Suppressor macrophage treated with lipopolysaccharide for 4 hours (primary cell): ENCODE data around the gene TMCC3.
A peak's percentile ranks its signal among the peaks of the same experiment; 100 is the strongest.
"Not testable (repeated sequence)": the region's sequence is repeated elsewhere in the genome, so short reads cannot be mapped to it uniquely, and the experiment has no call there.

Source experiments
- DNase-seq: peaks from one replicate; pipeline ENCODE4 v3.0.0-alpha.2; 2020

Gene TMCC3

GRCh38 chr12:94631058-94631457 is 19.3 kb downstream of the TMCC3 start:
- DNase-seq, result no peak

- no peak for DNase-seq
These were observed 21.4 kb downstream of the TMCC3 start for GRCh38 chr12:94628819-94629472.

- DNase-seq, result no peak
These were observed 22.0 kb downstream of the TMCC3 start for GRCh38 chr12:94628369-94628768.

DNA sequence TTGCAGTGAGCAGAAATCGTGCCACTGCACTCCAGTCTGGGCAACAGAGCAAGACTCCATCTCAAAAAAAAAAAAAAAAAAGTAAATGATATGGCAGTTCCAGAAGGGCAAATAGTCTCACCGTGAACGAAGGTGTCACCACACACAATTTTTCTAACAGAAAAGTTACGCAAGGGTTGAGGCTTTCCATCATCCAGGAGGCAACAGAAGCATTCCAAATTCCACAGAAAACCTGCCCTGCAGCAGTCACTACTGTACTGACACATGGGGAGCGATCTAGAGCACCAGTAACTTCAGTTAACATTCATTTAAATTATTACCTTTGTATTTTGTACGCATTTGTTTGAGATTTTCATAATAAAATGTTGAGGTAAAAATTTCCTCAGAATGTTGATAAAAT is 24.8 kb downstream of the TMCC3 start:
- DNase-seq, result no peak

- DNase-seq, result no peak
These were observed 27.0 kb downstream of the TMCC3 start for GRCh38 chr12:94623161-94623920.

DNA sequence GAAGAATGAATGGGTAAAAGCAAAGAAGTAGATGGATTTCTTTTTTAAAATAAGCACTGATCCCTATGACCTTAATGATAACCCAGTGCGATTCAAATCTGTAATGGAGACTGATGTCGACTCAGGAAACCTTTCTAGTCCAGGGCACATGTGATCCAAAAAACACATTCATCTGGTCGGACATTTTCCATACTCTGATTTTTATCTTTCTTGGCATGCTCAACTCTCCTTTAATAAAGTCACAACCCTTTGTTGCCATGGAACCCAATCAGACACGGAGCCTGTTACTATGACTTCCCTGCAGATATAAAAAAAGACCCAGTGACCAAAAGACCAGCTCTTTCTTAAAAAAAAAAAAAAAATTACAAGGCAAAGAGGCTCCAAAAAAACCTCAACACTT is 27.9 kb downstream of the TMCC3 start:
- no peak for DNase-seq

DNA sequence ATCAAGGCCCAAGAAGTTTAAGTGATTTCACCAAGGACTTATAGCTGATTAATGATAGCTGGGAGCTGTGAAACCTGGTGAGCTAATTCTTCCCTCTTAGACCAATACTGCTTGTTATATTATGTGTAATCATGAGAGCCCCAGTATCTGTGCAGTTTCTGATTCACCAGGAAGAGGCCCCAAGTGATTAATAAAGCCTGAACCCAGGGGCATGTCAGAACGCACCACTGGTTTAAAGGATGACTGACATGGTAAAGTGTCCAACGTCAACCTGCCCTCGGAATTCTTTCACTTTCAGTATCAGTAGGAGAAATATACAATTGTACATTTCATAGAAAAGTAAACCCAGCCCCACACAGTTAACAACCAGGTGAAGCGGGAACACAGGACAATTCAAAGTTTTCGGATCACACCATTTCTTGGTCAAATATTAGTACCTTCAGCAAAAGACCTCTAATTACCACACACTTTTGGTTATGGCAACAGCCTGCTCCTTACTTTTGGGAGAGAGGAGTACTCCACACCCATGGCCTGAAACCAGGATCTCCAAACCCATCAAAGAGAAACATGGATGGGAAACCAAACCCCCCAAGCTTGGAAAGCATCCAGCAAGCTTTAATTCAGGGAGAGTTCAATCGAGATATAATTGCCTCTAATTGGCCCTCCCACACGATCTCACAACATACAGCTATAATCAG is 28.5 kb downstream of the TMCC3 start:
- peak; percentile 86 for DNase-seq

DNA sequence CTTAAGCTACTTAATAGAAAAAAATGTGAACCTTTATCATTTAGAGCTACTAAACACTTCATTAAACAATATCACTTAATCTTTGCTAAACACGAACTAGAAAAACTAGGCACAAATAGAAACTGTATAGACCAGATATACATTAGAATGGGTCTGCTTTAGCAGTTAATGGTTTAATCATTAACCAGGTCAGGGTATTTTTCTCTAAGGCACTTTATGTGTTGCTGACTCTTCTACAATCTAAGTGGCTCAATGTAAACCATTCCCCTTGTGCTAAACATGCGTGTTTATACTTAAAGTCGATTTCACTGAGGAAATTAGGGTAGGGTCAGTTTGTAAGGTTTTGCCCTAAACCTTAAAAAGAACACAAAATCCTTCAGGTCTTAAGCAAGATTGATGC is 29.7 kb downstream of the TMCC3 start:
- DNase-seq, result no peak

- peak; percentile 53 for DNase-seq
These were observed 31.2 kb downstream of the TMCC3 start for GRCh38 chr12:94618995-94619695.

DNA sequence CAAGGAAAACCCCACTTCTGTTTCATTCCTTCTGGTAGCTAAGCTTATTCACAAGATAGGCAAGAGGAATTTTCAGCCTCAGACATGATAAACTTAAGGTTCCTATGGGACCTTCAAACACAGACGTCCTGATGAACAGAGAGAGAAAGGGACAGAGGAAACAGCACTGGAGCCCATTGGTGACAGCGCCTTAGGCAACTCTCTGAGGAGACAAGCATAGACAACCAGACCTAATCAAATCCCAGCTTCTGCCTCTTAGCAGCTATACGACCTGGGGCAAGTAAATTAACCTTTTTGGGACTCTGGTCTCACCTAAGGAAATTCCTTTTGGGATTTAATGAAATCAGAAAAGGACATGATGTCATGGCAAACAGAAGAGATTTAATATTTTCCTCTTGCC is 33.3 kb downstream of the TMCC3 start:
- no peak for DNase-seq

DNA sequence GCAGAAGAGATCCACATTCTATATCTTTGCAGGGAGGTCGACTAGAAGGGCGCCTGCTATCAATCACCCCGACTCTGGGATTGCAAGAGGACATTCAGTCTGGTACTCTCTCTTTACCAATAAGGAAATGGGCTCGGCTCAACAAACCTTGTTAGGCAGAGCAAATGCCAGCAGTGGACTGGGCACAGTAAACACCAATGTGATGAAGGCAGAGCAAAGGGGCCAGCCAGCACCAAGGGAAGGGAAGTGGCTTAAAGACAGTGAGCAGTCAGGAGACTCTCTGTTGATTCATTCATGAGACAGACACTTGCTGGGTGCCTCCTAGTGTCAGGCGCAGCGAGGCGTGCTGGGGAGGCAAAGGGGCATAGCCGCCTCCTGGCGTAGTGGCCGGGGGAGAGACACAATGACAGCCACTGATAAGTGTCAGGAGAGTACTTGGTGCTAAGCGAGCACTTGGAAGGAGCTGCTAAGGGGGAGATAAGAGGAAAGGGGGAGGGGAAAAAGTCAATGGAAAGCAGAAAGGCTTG is 34.1 kb downstream of the TMCC3 start:
- DNase-seq, result no peak

DNA sequence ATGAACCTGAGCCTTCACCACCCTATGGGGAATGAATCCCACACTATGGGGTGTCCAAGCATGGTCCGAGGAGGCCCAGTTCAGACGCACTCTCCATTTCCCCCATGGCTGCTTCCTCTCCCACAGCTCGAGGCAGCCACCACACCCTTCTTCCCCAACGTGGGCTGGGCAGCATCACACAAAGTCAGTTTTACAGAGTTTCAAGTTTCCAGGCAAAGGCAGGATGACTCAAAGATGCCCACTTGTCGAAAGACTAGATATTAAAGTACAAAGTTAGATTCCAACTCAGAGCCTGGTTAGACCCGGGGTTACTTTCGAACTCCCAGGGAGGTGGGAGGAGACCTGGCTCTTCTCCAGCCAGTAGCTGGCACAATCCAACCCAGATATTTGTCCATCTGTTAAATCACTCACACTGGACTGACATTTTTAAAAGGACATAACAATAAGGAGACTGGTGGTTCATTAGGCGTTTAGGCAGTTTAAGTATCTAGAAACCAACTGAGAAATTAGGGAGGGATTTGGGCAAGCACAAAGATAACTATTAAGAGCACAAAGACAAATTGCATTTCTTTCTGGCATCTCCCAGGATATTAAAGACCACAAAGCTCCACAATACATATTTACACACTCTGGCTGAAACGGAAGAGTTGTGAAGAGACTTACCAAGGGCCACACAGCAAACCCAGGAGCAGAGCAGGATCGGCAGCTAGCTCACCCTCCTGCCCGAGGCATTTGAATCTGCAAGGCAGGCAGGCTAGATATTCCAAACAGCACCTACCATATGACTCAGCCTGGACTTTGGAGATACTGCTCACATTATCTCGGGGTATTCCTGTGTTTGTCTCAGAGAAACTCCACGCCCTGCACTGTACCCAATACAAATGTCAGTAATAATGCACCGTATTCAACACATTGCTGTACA is 34.8 kb downstream of the TMCC3 start:
- DNase-seq, result peak; percentile 66

- DNase-seq, result no peak
These were observed 36.1 kb downstream of the TMCC3 start for GRCh38 chr12:94614288-94614721.

- no peak for DNase-seq
These were observed 40.4 kb downstream of the TMCC3 start for GRCh38 chr12:94609917-94610443.

GRCh38 chr12:94606810-94607209 is 43.5 kb downstream of the TMCC3 start:
- DNase-seq, result not testable (repeated sequence)

- DNase-seq, result no peak
These were observed 46.0 kb downstream of the TMCC3 start for GRCh38 chr12:94604366-94604698.

DNA sequence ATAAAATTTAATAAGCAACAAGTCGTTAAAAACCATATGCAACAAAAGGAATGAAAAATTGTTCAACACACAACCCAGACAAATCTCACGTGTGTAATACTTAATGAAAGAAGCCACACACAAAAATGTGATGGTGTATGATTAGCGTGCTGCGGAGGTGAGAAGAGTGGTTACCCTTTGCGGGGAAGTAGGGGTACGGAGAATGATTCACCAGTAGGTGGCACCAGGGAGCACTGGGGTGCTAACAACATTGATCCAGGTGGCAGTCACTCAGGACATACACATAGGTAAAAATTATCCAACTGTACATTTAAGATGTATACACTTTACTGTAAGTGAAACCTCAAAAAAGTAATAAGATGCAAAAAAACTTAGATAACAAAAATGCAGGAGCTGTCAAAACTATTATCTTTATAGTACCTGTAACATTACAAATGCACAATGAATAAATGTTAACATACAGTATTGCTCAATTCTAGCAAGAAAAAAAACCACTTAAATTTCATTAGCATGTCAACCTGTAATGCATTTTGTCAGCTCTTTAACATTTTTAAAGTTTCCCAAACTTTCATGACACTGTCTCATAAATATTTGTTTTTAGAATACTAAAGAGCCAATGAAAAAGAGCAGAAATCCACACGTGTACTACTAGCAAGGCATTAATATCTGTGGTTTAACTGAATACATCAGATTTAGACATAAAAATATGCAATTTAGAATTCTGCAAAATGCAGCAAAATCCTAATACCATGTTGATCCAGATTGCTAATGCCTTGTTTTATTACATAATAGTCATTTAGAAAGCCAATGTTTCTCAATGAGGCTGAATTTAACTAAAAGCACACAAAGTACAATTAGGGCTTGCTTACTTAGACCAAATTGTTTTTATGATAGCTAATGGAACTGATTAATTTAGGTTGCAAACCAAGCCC is 46.7 kb downstream of the TMCC3 start:
- peak; percentile 44 for DNase-seq

- no peak for DNase-seq
These were observed 48.3 kb downstream of the TMCC3 start for GRCh38 chr12:94602024-94602423.

GRCh38 chr12:94601307-94601706 is 49.0 kb downstream of the TMCC3 start:
- not testable (repeated sequence) for DNase-seq

DNA sequence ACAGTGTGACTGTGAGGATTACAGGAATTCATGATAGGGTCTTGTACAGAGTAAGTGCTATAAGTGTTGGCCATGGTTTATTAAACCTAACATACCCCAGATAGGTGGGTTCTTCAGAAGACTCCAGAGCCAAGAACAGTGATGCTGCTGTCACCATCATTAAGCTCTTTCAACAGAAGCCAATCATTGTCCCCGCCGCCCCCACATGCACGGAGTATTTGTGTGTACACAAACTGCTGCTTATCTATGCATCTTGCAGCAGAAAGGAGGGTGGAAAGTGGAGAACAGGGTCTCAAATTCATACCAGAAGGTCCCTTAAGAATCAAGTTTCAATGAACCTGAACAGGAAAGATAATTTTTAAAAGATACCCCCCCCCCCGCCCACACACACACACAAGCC is 51.2 kb downstream of the TMCC3 start:
- DNase-seq, result no peak

GRCh38 chr12:94597268-94597667 is 53.1 kb downstream of the TMCC3 start:
- no peak for DNase-seq
